Spleen (tissue), 7 donors: ENCODE results near the gene GRAMD1B.

Source experiments
- CTCF ChIP-seq, 11 experiments: fragments of 200-600 bp in 7 of 11; fragments of 450-650 bp in 4 of 11; sonication (generic) in 4 of 11; IDR thresholded peaks in 8 of 11; conservative IDR thresholded peaks in 3 of 11; 1 replicate in 7 of 11; 2 replicates in 4 of 11; pipeline versions ENCODE4 v1.4.0 to v1.8.0; 2016 to 2021; ENCODE audit warnings: antibody characterized with exemption in 11 of 11, inconsistent platforms in 4 of 11, mild to moderate bottlenecking in 1 of 11
- POLR2A ChIP-seq, 3 donors: fragments of 450-650 bp; IDR thresholded peaks; one replicate each; pipeline ENCODE4 v1.5.1; 2017; ENCODE audit warnings: antibody characterized with exemption in 3 of 3, mild to moderate bottlenecking in 1 of 3
- donor health status: DM: no; HTN: no; CAD: no; lungs with moderate emphysema.
- donor health status: DM: no; HTN: no; CAD: no.
- donor health status: DM: no; HTN: no; CAD: no.

- TF ChIP-seq CTCF (IDR thresholded peaks at IDR 0.05 in 8 of 11, conservative IDR thresholded peaks at IDR 0.05 in 3 of 11) (no peak), POLR2A (IDR thresholded peaks at IDR 0.05) (no peak)
Observed at GRCh38 chr11:123547180-123547579, 117.1 kb downstream of the GRAMD1B start.
